HepG2 (cell line): ENCODE data around the gene PHF19. TPM values are rescaled to one million over a fixed set of nuclear protein-coding genes. Genes with fewer than 3 reads are reported as not detected.

Experiments used
- ATAC-seq: fragments of 200-7000 bp; cut with Tn5 transposase; 3 replicates; pipeline ENCODE4 v1.9.1; 2020; ENCODE audit warnings: mild to moderate bottlenecking, moderate library complexity
- BruUV-seq: library from RNA; stranded (reverse); fragments of 400-500 nt; replicated peaks from 2 replicates; lab custom pipeline; 2021; lab: Mats Ljungman, UMichigan
- CTCF ChIA-PET: fragments of 300-600 bp; formaldehyde crosslinking; extraction: SDS; loops from one replicate; lab custom pipeline; 2021; ENCODE audit warnings: low total read pairs, inconsistent platforms, low intra/inter-chr PET ratio; lab: Yijun Ruan, JAX
- POLR2A ChIA-PET: fragments of 350-600 bp; sonication (Branson Sonifier 250); formaldehyde crosslinking; loops from one replicate; lab custom pipeline; 2020; ENCODE audit warnings: antibody characterized with exemption, inconsistent platforms; lab: Yijun Ruan, JAX
- DNase-seq: peaks from one replicate; pipeline ENCODE4 v3.0.0-alpha.2; 2015; ENCODE audit warnings: low spot score
- FAIRE-seq: peaks from 3 replicates; lab custom pipeline; 2011; peaks lifted over from hg19 to GRCh38; lab: Jason Lieb, UNC
- H2AFZ ChIP-seq: one replicate; pipeline ENCODE4 v1.6.1; 2011; ENCODE audit warnings: low read length, inconsistent platforms
- H3K27ac ChIP-seq: fragments of 300-600 bp; 3 replicates; pipeline ENCODE4 v1.8.0; 2011; ENCODE audit warnings: mixed run types, mild to moderate bottlenecking, mixed read lengths, low read length, inconsistent platforms; ENCODE audit not compliant: insufficient read depth; ENCODE audit errors: extremely low read length
- H3K27me3 ChIP-seq, 2 experiments: fragments of 200-600 bp in 1 of 2; 2 replicates in 1 of 2; 3 replicates in 1 of 2; pipeline versions ENCODE4 v1.6.0 to v1.8.0; 2011; ENCODE audit warnings: low read length in 2 of 2, mild to moderate bottlenecking in 2 of 2, moderate library complexity in 2 of 2, inconsistent platforms in 1 of 2; ENCODE audit not compliant: insufficient read depth in 2 of 2, control insufficient read depth in 1 of 2
- H3K36me3 ChIP-seq, 2 experiments: fragments of 200-600 bp in 1 of 2; replicated peaks in 1 of 2; 2 replicates in 1 of 2; 3 replicates in 1 of 2; pipeline versions ENCODE4 v1.5.1 to v1.8.0; 2011; ENCODE audit warnings: low read length in 2 of 2, inconsistent platforms in 1 of 2; ENCODE audit not compliant: insufficient read depth in 2 of 2, control insufficient read depth in 1 of 2
- H3K4me1 ChIP-seq: 2 replicates; pipeline ENCODE4 v1.5.1; 2012; ENCODE audit warnings: low read length, inconsistent platforms; ENCODE audit not compliant: insufficient read depth
- H3K4me2 ChIP-seq: 2 replicates; pipeline ENCODE4 v1.6.0; 2011; ENCODE audit warnings: low read depth, low read length, inconsistent platforms
- H3K4me3 ChIP-seq, 3 experiments: fragments of 200-600 bp in 1 of 3; sonication (generic), shearing (Covaris generic) in 1 of 3; replicated peaks in 1 of 3; 2 replicates each; pipeline ENCODE4 v1.5.1; 2011 to 2016; ENCODE audit warnings: low read length in 3 of 3, inconsistent platforms in 2 of 3, low read depth in 2 of 3, mild to moderate bottlenecking in 2 of 3, control low read depth in 1 of 3, mixed read lengths in 1 of 3; ENCODE audit not compliant: insufficient read depth in 1 of 3
- H3K79me2 ChIP-seq: one replicate; pipeline ENCODE4 v1.6.1; 2011; ENCODE audit warnings: low read length, inconsistent platforms; ENCODE audit not compliant: insufficient read depth
- H3K9ac ChIP-seq: 2 replicates; pipeline ENCODE4 v1.6.0; 2011; ENCODE audit warnings: mild to moderate bottlenecking, low read depth, low read length, inconsistent platforms; ENCODE audit not compliant: insufficient read depth
- H3K9me3 ChIP-seq: 2 replicates; pipeline ENCODE4 v1.5.1; 2012; ENCODE audit warnings: mild to moderate bottlenecking, low read length
- H4K20me1 ChIP-seq: 2 replicates; pipeline ENCODE4 v1.6.0; 2011; ENCODE audit warnings: inconsistent platforms, mild to moderate bottlenecking, low read length, moderate library complexity; ENCODE audit not compliant: insufficient read depth
- HNRNPK ChIP-seq: fragments of 200-400 bp; formaldehyde crosslinking; IDR thresholded peaks from 2 replicates; pipeline ENCODE4 v1.6.1; 2018; ENCODE audit warnings: low read length, low read depth, moderate library complexity, mild to moderate bottlenecking; ENCODE audit not compliant: poor library complexity, severe bottlenecking
- NFYC ChIP-seq: IDR thresholded peaks from 2 replicates; pipeline ENCODE4 v1.6.1; 2016; ENCODE audit warnings: missing genetic modification reagents, missing compliant biosample characterization
- POLR2G ChIP-seq: fragments of 200-400 bp; formaldehyde crosslinking; IDR thresholded peaks from 2 replicates; pipeline ENCODE4 v1.6.1; 2018; ENCODE audit warnings: mild to moderate bottlenecking, low read depth, low read length, moderate library complexity
- WGBS: methylation state at CpG from one replicate; pipeline ENCODE4 v1.1.6; 2017; ENCODE audit warnings: low lambda C conversion rate; 5-methylcytosine and 5-hydroxymethylcytosine counted together
- in situ Hi-C: cut with HindIII; loops from 2 replicates; pipeline ENCODE4 v1.10.0; 2017; ENCODE audit warnings: low pct_unique_long_range_greater_than_20kb; ENCODE audit not compliant: extremely low pct_ligation_motif_present
- intact Hi-C: fragments of 100-400 bp; cut with micrococcal nuclease; formaldehyde crosslinking; loops from one replicate; pipeline ENCODE4 v1.10.0; 2022; ENCODE audit not compliant: unreplicated experiment
- polyA plus RNA-seq, 8 experiments: library from polyadenylated mRNA; depleted of rRNA in 3 of 8; stranded (reverse) in 7 of 8; unstranded in 1 of 8; fragments of >200 nt; fragmentation: Illumina TruSeq in 4 of 8; extraction: Trizol in 4 of 8; gene quantifications; 2 replicates each; pipeline versions ENCODE4 v1.2.1 to v1.2.3, GENCODE V29; 2011 to 2016; ENCODE audit warnings: low read depth in 4 of 8, missing spikeins in 1 of 8, mixed read lengths in 1 of 8; ENCODE audit not compliant: insufficient read depth in 1 of 8
- total RNA-seq, 5 experiments: library from RNA; depleted of rRNA; stranded (reverse); fragments of >200 nt; fragmentation: Illumina TruSeq; extraction: Trizol; gene quantifications; 2 replicates each; pipeline ENCODE4 v1.2.3, GENCODE V29; 2016; ENCODE audit warnings: low read depth in 1 of 5
- TF ChIP-seq, protein P1 (sequence below), 2 experiments: IDR thresholded peaks; 2 replicates each; pipeline ENCODE4 v1.6.1; 2011 to 2012; ENCODE audit warnings: low read length in 2 of 2, borderline replicate concordance in 1 of 2, low read depth in 1 of 2, mild to moderate bottlenecking in 1 of 2, moderate library complexity in 1 of 2

PHF19 gene
- total and polyA plus RNA-seq, 2 of the 13 experiments (the other 11 are each of a cell fraction or from before 2014, with no cell fraction given): 29.7 to 41.3 TPM

DNA sequence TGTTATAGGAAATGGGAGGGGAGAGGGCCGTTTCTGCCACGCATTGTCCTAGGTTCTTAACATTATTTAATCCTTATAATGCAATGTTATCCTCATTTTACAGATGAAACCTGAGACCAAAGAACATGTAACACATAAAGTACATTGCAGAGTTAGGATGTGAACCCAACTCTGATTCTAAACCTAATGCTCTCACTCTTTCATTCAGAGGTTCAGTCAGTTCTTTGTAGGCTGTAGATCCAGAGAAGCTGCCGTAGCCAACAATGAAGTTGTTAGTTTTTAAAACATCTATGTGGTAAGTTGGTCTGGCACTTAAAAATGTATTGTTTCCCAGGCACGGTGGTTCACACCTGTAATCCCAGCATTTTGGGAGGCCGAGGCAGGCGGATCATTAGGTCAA lies 23.8 kb downstream of the PHF19 start (continued):
- TF ChIP-seq, protein P1, sequence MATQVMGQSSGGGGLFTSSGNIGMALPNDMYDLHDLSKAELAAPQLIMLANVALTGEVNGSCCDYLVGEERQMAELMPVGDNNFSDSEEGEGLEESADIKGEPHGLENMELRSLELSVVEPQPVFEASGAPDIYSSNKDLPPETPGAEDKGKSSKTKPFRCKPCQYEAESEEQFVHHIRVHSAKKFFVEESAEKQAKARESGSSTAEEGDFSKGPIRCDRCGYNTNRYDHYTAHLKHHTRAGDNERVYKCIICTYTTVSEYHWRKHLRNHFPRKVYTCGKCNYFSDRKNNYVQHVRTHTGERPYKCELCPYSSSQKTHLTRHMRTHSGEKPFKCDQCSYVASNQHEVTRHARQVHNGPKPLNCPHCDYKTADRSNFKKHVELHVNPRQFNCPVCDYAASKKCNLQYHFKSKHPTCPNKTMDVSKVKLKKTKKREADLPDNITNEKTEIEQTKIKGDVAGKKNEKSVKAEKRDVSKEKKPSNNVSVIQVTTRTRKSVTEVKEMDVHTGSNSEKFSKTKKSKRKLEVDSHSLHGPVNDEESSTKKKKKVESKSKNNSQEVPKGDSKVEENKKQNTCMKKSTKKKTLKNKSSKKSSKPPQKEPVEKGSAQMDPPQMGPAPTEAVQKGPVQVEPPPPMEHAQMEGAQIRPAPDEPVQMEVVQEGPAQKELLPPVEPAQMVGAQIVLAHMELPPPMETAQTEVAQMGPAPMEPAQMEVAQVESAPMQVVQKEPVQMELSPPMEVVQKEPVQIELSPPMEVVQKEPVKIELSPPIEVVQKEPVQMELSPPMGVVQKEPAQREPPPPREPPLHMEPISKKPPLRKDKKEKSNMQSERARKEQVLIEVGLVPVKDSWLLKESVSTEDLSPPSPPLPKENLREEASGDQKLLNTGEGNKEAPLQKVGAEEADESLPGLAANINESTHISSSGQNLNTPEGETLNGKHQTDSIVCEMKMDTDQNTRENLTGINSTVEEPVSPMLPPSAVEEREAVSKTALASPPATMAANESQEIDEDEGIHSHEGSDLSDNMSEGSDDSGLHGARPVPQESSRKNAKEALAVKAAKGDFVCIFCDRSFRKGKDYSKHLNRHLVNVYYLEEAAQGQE (IDR thresholded peaks at IDR 0.05; ENCODE audit: borderline replicate concordance in 1 of 2, low read depth in 1 of 2, low read length in 2 of 2): no peak
- no peak for TF ChIP-seq NFYC (CRISPR knock-in tag)

DNA sequence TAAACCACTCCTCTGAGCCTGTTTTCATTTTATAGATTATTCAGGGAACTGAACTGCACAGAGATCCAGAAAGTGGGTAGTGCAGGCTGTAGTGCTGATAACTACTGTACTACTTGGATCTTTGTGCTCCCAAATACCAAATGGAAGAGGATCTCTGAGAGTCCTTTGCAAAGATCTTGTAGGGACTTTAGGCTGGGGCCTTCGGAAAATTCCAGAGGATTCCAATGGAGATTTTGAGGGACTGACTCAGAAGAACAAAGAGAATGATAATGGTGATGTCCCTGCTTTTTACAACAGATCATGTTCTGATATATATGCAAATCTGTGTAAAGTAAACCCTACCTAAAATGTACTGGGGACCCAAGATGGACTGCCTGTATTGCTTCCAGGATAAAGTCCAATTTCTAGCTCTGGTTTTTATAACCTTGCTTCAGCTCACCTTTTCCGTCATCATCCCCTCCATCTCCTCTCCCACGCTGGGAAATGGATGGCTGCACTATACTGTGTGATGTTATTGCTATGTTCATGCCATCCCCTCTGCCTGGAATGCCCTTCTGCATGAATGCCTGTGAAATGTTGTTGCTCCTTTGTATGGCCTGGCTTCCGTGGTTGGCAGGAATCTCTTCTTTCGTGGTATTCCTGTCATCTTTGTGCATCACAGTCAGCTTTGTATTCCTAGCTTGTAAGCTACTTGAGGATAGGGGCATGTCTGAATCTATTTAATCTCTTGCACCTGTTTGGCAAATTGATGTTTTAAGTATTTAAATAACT lies 24.6 kb downstream of the PHF19 start:
- CTCF ChIA-PET: no interaction called here
- ATAC-seq: peak; percentile 15; the same call in 1 of the 3 replicates

More for the DNA sequence above, 24.6 kb downstream of the PHF19 start:
- Histone ChIP-seq H3K4me2 (no peak overlapping the region), H3K4me1 (peaks cover 18% of the 10 kb centered on the region), H3K9ac (no peak overlapping the region), H3K4me3 (no peak overlapping the region), H2AFZ (no peak overlapping the region), H3K27me3 (no peaks in the 10 kb centered on the region), H3K27ac (peak overlapping the region; percentile 31), H3K79me2 (no peaks in the 10 kb centered on the region), H4K20me1 (no peaks in the 10 kb centered on the region), H3K36me3 (peaks cover 0 to 4% of the 10 kb centered on the region in 2 experiments; a peak in 2 of 5 replicates), H3K9me3 (no peaks in the 10 kb centered on the region)
- BruUV-seq: no TSS peak
- FAIRE-seq (no peak), DNase-seq (no peak)
- WGBS: 90% methylated on average over 5 of the region's 5 CpGs
- in situ Hi-C loops: no loop called here
- POLR2A ChIA-PET: interaction anchor here (0.5 kb wide), 1 partner anchor 153 kb away, joined by 4 read pairs; no protein-coding TSS in a partner anchor
- TF ChIP-seq HNRNPK (no peak), POLR2G (peak; percentile 30; the same call in 1 of the 2 replicates)
- intact Hi-C loops: no loop called here
